K562 (cell line): Measurements from ENCODE around the gene ZFTA. TPM values are rescaled to one million over a fixed set of nuclear protein-coding genes. Genes with fewer than 3 reads are reported as not detected.

Experiments used
- ARID2 ChIP-seq: fragments of 450-650 bp; IDR thresholded peaks from 2 replicates; pipeline ENCODE4 v1.6.1; 2017; ENCODE audit warnings: antibody characterized with exemption, mild to moderate bottlenecking
- BHLHE40 ChIP-seq: IDR thresholded peaks from 2 replicates; pipeline ENCODE4 v1.6.1; 2011; ENCODE audit warnings: low read length, improper control_type of control experiment
- BRF1 ChIP-seq: IDR thresholded peaks from 3 replicates; pipeline ENCODE4 v1.6.1; 2011; ENCODE audit warnings: borderline replicate concordance, mild to moderate bottlenecking; ENCODE audit not compliant: insufficient read length; ENCODE audit errors: extremely low read depth
- EP300 ChIP-seq: IDR thresholded peaks from 2 replicates; pipeline ENCODE4 v1.6.1; 2012; ENCODE audit warnings: low read length, improper control_type of control experiment
- GTF2F1 ChIP-seq: IDR thresholded peaks from 2 replicates; pipeline ENCODE4 v1.6.1; 2011; ENCODE audit warnings: low read depth, low read length, improper control_type of control experiment
- HNRNPH1 ChIP-seq: fragments of 200-400 bp; formaldehyde crosslinking; optimal IDR thresholded peaks from 2 replicates; pipeline ENCODE3; 2017; ENCODE audit warnings: low read depth, mild to moderate bottlenecking, low read length, moderate library complexity
- HNRNPK ChIP-seq: fragments of 200-400 bp; formaldehyde crosslinking; IDR thresholded peaks from one replicate; pipeline ENCODE4 v1.6.1; 2018; ENCODE audit warnings: mild to moderate bottlenecking, low read depth, low read length; ENCODE audit not compliant: poor library complexity, severe bottlenecking
- NR4A1 ChIP-seq, 2 experiments: fragments of 250-450 bp in 1 of 2; fragments of 450-650 bp in 1 of 2; sonication (Bioruptor Pico) in 1 of 2; IDR thresholded peaks; 2 replicates each; pipeline versions ENCODE4 v1.4.0 to v1.6.1; 2016 to 2020; ENCODE audit warnings: mild to moderate bottlenecking in 2 of 2, missing compliant biosample characterization in 1 of 2, missing genetic modification characterization in 1 of 2, moderate library complexity in 1 of 2
- NRF1 ChIP-seq, 2 experiments: fragments of 450-650 bp; IDR thresholded peaks in 1 of 2; conservative IDR thresholded peaks in 1 of 2; 2 replicates each; pipeline ENCODE4 v1.6.1; 2014; ENCODE audit warnings: mild to moderate bottlenecking in 2 of 2
- RBM34 ChIP-seq: fragments of 200-400 bp; formaldehyde crosslinking; IDR thresholded peaks from 2 replicates; pipeline ENCODE4 v1.6.1; 2018; ENCODE audit warnings: low read length, borderline replicate concordance; ENCODE audit not compliant: insufficient read depth
- RNF2 ChIP-seq: sonication (generic); IDR thresholded peaks from 2 replicates; pipeline ENCODE4 v1.6.1; 2016
- SIN3B ChIP-seq: fragments of 450-650 bp; IDR thresholded peaks from 2 replicates; pipeline ENCODE4 v1.6.1; 2017; ENCODE audit warnings: low read depth, mild to moderate bottlenecking, moderate library complexity
- SMC3 ChIP-seq: conservative IDR thresholded peaks from 2 replicates; pipeline ENCODE4 v1.6.1; 2011; ENCODE audit warnings: low read depth, low read length, improper control_type of control experiment; ENCODE audit not compliant: insufficient read depth
- SNRNP70 ChIP-seq: fragments of 200-400 bp; formaldehyde crosslinking; optimal IDR thresholded peaks from 2 replicates; pipeline ENCODE3; 2017; ENCODE audit warnings: low read depth, low read length
- TRIM25 ChIP-seq: fragments of 450-650 bp; IDR thresholded peaks from 2 replicates; pipeline ENCODE4 v1.7.0; 2016; ENCODE audit warnings: borderline replicate concordance
- ZBTB49 ChIP-seq: sonication (generic); formaldehyde crosslinking; IDR thresholded peaks from 2 replicates; pipeline ENCODE4 v1.8.0; 2022; ENCODE audit warnings: missing genetic modification reagents, mild to moderate bottlenecking, borderline replicate concordance
- ZBTB7A ChIP-seq: IDR thresholded peaks from 2 replicates; pipeline ENCODE4 v1.6.1; 2011; ENCODE audit warnings: low read depth, mild to moderate bottlenecking, low read length, moderate library complexity, borderline replicate concordance; ENCODE audit not compliant: control insufficient read depth
- ZC3H8 ChIP-seq: fragments of 450-650 bp; IDR thresholded peaks from 2 replicates; pipeline ENCODE4 v1.6.1; 2017
- ZNF124 ChIP-seq: sonication (generic); formaldehyde crosslinking; IDR thresholded peaks from 2 replicates; pipeline ENCODE4 v1.8.1; 2022; ENCODE audit warnings: missing genetic modification reagents
- ZNF696 ChIP-seq: fragments of 250-450 bp; sonication (Bioruptor Pico); conservative IDR thresholded peaks from 2 replicates; pipeline ENCODE4 v1.4.0; 2020; ENCODE audit warnings: mild to moderate bottlenecking, moderate library complexity
- polyA plus RNA-seq, 8 experiments: library from polyadenylated mRNA; depleted of rRNA in 4 of 8; stranded (reverse) in 5 of 8; unstranded in 3 of 8; fragments of >200 nt; fragmentation: Nextera tagmentation in 2 of 8; fragmentation: Illumina TruSeq in 1 of 8; extraction: Ambion mirVana in 2 of 8; extraction: Trizol in 1 of 8; gene quantifications; 2 replicates each; pipeline versions ENCODE4 v1.2.1 to v1.2.3, GENCODE V29; 2011 to 2014; ENCODE audit warnings: inconsistent platforms in 1 of 8, missing spikeins in 1 of 8
- total RNA-seq, 7 experiments: library from RNA; depleted of rRNA in 6 of 7; stranded (reverse); fragments of >200 nt in 6 of 7; fragmentation: Illumina TruSeq in 2 of 7; extraction: Trizol in 2 of 7; gene quantifications; 2 replicates each; pipeline versions ENCODE4 v1.2.1 to v1.2.3, GENCODE V29; 2011 to 2021; ENCODE audit warnings: low replicate concordance in 1 of 7
- TF ChIP-seq, protein P1 (sequence below): IDR thresholded peaks from 2 replicates; pipeline ENCODE4 v1.6.1; 2011; ENCODE audit warnings: borderline replicate concordance, low read depth, mild to moderate bottlenecking, moderate library complexity, low read length; ENCODE audit not compliant: insufficient read depth, poor library complexity, severe bottlenecking

Gene ZFTA
- total and polyA plus RNA-seq, 9 of the 15 experiments (the other 6 are each of a cell fraction or from before 2014, with no cell fraction given) = 0.45 to 12.3 (median 2.9) TPM

DNA sequence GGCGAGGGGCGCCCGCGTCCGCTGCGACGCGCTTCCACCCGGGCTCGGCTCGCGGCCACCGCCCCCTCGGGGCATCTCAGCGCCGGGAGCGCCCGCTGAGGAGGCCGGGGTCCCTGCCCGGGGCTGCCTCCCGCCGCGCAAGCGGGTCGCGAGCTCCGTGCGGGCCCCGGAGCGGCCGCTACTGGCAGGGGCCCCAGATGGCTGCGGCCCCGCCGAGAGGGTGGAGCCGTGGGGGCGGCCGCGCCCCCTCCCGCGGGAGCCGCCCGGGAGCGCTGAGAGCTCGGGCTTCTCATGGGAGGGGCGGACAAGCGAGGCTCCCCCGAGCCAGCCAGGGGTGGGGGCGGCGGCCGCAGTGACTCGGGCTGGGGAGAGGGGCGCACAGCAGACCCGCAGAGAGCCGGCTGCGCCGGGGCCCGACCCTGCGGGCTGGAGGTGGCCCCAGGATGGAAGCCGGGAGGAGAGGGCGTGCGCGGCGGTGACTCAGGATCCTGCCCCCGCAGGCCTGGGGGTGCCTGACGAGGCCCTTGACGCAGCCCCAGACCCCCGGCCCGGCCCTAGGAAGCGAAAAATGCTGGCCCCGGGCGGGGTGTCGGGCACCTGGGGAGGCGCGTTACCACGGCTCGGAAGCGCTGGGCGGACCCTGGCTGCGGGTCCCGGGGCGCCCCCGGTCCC lies 603 bp upstream of the ZFTA start (continued):
- TF ChIP-seq, protein P1, sequence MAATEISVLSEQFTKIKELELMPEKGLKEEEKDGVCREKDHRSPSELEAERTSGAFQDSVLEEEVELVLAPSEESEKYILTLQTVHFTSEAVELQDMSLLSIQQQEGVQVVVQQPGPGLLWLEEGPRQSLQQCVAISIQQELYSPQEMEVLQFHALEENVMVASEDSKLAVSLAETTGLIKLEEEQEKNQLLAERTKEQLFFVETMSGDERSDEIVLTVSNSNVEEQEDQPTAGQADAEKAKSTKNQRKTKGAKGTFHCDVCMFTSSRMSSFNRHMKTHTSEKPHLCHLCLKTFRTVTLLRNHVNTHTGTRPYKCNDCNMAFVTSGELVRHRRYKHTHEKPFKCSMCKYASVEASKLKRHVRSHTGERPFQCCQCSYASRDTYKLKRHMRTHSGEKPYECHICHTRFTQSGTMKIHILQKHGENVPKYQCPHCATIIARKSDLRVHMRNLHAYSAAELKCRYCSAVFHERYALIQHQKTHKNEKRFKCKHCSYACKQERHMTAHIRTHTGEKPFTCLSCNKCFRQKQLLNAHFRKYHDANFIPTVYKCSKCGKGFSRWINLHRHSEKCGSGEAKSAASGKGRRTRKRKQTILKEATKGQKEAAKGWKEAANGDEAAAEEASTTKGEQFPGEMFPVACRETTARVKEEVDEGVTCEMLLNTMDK = no peak
- TF ChIP-seq TRIM25 (no peak), ZC3H8 (no peak), BRF1 (no peak), HNRNPH1 (no peak), ZBTB49 (CRISPR knock-in tag) (no peak), HNRNPK (no peak), GTF2F1 (no peak), SIN3B (peak; percentile 46; the same call in 1 of the 2 replicates), ARID2 (no peak), SNRNP70 (no peak), RBM34 (no peak), EP300 (no peak), RNF2 (no peak), ZBTB7A (peak; percentile 79), BHLHE40 (no peak), SMC3 (no peak), ZNF696 (CRISPR knock-in tag) (no peak), NRF1 (conservative IDR thresholded peaks at IDR 0.05 in 1 of 2, IDR thresholded peaks at IDR 0.05 in 1 of 2) (peak; percentile 37 to 51; a peak in 3 of 4 replicates), ZNF124 (CRISPR knock-in tag) (no peak), NR4A1 (CRISPR knock-in tag; IDR thresholded peaks at IDR 0.05) (no peak), NR4A1 (tag; IDR thresholded peaks at IDR 0.05) (no peak)
